SK-MEL-5 (cell line): Measurements from ENCODE around the gene PKD1L1. TPM values are rescaled to one million over a fixed set of nuclear protein-coding genes. Genes with fewer than 3 reads are reported as not detected.

ENCODE experiments used
- DNase-seq: peaks from one replicate; pipeline ENCODE4 v3.0.0-alpha.2; 2016; ENCODE audit warnings: low read depth, low spot score
- in situ Hi-C: cut with HindIII; loops from 2 replicates; pipeline ENCODE4 v1.10.0; 2016; ENCODE audit warnings: low sequenced_read_pairs, high pct_unique_total_duplicates, low pct_unique_long_range_greater_than_20kb
- total RNA-seq: library from RNA; depleted of rRNA; stranded (reverse); fragments of >200 nt; shearing (Covaris generic); gene quantifications from 2 replicates; pipeline ENCODE4 v1.2.3, GENCODE V29; 2014; rRNA removed

Gene PKD1L1
- total RNA-seq, 1 experiment from 2014 or later = 0.58 TPM

DNA sequence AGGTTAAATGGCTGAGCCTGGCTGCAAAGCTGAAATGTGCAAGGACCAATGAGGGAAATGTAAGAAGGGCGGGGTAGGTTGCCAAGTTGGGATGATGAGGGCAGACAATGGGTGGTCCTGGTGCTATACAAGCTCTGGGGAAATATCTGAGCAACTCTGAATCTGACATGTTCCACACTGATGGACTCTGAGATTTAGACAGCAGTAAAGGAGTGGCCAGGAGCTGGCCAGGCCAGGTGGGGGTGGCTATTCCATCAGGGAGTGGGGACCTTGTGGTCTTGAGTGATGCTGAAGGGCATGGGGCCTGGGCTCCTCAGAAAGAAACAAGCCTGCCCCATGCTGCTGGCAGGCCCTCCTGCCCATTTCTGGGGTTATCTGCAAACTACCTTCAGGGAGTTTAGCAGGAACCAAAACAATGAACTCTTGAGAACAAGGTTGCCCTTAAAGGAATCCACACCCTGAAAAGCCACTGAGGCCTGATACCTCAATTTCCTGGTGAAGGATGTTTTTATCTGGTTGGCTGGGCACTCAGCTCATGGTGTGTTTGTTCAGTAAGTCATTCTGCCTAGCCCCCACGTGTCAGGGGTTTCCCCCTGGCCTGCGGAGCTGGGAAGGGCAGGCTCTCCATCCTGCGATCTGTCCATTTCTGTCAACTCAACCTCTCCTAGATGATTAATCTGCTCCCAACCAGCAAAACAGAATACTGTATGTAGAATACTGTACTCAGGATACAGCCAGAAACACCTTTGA is 223.1 kb downstream of the PKD1L1 start:
- in situ Hi-C loops = no loop called here

More for the DNA sequence above, 223.1 kb downstream of the PKD1L1 start:
- DNase-seq = no peak

Other genes starting within 250 kb of the PKD1L1 start
- 50.4 and 71.8 TPM in 2 replicates for gene HUS1, start 31.1 kb upstream of the PKD1L1 start, total RNA-seq
- 0.45 TPM in 1 of 2 replicates, not detected in the other for gene SUN3, start 80.6 kb upstream of the PKD1L1 start, total RNA-seq
- 0.48 and 0.79 TPM in 2 replicates for gene C7orf57, start 87.1 kb upstream of the PKD1L1 start, total RNA-seq
- gene UPP1, start 140.8 kb upstream of the PKD1L1 start, total RNA-seq = 140 and 162 TPM in 2 replicates
- 3.8 and 4.1 TPM in 2 replicates for gene ABCA13, start 223.0 kb upstream of the PKD1L1 start, total RNA-seq